Type B pancreatic cell (in vitro differentiated cells): ENCODE results near the gene CNBP. TPM values are rescaled to one million over a fixed set of nuclear protein-coding genes. Genes with fewer than 3 reads are reported as not detected.
"Not testable (repeated sequence)": the region's sequence is repeated elsewhere in the genome, so short reads cannot be mapped to it uniquely, and the experiment has no call there.

Experiments used
- DNase-seq: peaks from one replicate; pipeline ENCODE4 v3.0.0; 2021; ENCODE audit warnings: mixed read lengths; ENCODE audit not compliant: unreplicated experiment; ENCODE audit errors: extremely low spot score
- H3K27ac Mint-ChIP-seq: 2 replicates; pipeline ENCODE4 v1.8.0; 2021; ENCODE audit warnings: mild to moderate bottlenecking, mixed read lengths
- H3K27me3 Mint-ChIP-seq: 2 replicates; pipeline ENCODE4 v1.8.0; 2021; ENCODE audit warnings: mixed read lengths
- H3K36me3 Mint-ChIP-seq: 2 replicates; pipeline ENCODE4 v1.8.0; 2021; ENCODE audit warnings: mixed read lengths
- H3K4me1 Mint-ChIP-seq: one replicate; pipeline ENCODE4 v1.8.0; 2021; ENCODE audit warnings: mixed read lengths; ENCODE audit not compliant: unreplicated experiment
- H3K4me3 Mint-ChIP-seq: 2 replicates; pipeline ENCODE4 v1.8.0; 2021; ENCODE audit warnings: mild to moderate bottlenecking, mixed read lengths
- H3K9me3 Mint-ChIP-seq: 2 replicates; pipeline ENCODE4 v1.8.0; 2021; ENCODE audit warnings: mixed read lengths
- total RNA-seq: library from RNA; stranded (reverse); gene quantifications from 2 replicates; pipeline ENCODE4 v1.2.1, GENCODE V29; 2021; ENCODE audit warnings: low replicate concordance
- TF ChIP-seq, protein P1 (sequence below): fragments of 200-600 bp; sonication (generic); conservative IDR thresholded peaks from 2 replicates; pipeline ENCODE4 v1.5.0; 2021; ENCODE audit warnings: antibody characterized with exemption, mild to moderate bottlenecking

Gene CNBP
- total RNA-seq, 1 donor from 2014 or later: 260 TPM

DNA sequence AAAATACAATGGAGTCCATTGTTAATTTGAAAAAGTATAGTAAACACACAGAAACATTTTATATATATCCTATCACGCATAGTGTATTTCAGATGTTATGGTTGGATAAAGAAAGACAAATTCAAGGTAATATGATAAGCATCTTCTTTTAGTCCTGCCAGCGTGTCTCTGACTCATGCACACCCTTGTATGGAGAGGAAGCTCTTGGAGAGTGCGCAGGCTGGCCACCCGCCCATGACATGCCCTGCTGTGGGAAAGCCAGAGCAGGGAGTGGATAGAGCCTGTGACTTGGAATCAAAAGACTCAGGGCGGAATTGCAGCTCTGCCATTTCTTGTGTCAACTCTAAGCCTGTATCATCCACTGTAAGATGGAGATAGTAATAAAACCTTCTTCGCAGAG, 42.7 kb upstream of the CNBP start:
- no peaks in the 10 kb centered on the region for H3K4me1 Mint-ChIP-seq
- TF ChIP-seq, protein P1, sequence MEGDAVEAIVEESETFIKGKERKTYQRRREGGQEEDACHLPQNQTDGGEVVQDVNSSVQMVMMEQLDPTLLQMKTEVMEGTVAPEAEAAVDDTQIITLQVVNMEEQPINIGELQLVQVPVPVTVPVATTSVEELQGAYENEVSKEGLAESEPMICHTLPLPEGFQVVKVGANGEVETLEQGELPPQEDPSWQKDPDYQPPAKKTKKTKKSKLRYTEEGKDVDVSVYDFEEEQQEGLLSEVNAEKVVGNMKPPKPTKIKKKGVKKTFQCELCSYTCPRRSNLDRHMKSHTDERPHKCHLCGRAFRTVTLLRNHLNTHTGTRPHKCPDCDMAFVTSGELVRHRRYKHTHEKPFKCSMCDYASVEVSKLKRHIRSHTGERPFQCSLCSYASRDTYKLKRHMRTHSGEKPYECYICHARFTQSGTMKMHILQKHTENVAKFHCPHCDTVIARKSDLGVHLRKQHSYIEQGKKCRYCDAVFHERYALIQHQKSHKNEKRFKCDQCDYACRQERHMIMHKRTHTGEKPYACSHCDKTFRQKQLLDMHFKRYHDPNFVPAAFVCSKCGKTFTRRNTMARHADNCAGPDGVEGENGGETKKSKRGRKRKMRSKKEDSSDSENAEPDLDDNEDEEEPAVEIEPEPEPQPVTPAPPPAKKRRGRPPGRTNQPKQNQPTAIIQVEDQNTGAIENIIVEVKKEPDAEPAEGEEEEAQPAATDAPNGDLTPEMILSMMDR: no peak
- no peaks in the 10 kb centered on the region for H3K36me3 Mint-ChIP-seq
- peaks cover 3% of the 10 kb centered on the region for H3K27me3 Mint-ChIP-seq
- H3K27ac Mint-ChIP-seq: no peak overlapping the region
- H3K4me3 Mint-ChIP-seq: no peak overlapping the region
- no peaks in the 10 kb centered on the region for H3K9me3 Mint-ChIP-seq
- DNase-seq: no peak

GRCh38 chr3:129224984-129225393, 41.3 kb upstream of the CNBP start:
- TF ChIP-seq, protein P1: no peak
- Mint-ChIP-seq H3K27me3 (peaks cover 3% of the 10 kb centered on the region), H3K4me3 (no peak overlapping the region), H3K36me3 (no peaks in the 10 kb centered on the region), H3K27ac (no peak overlapping the region), H3K9me3 (no peaks in the 10 kb centered on the region), H3K4me1 (no peaks in the 10 kb centered on the region)
- no peak for DNase-seq

DNA sequence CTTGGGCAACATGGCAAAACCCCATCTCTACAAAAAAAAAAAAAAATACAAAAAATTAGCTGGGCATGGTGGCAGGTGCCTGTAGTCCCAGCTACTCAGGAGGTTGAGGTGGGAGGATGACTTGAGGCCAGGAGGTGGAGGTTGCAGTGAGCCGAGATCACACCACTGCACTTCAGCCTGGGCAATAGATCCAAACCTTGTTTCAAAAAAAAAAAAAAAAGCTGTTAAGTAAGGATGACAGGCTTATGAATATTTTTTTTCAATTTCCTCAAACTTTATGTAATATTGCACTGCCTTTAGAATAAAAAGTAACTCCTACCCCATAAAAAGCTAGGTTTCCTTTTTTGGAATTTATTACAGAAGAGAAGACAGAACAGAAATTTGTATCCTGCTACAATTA, 40.7 kb upstream of the CNBP start:
- not testable (repeated sequence) for H3K36me3 Mint-ChIP-seq, DNase-seq, H3K9me3 Mint-ChIP-seq, H3K27me3 Mint-ChIP-seq, H3K4me3 Mint-ChIP-seq, H3K4me1 Mint-ChIP-seq, H3K27ac Mint-ChIP-seq

- H3K9me3 Mint-ChIP-seq: no peaks in the 10 kb centered on the region
- no peaks in the 10 kb centered on the region for H3K36me3 Mint-ChIP-seq
- no peak for DNase-seq
- H3K4me1 Mint-ChIP-seq: no peaks in the 10 kb centered on the region
- TF ChIP-seq, protein P1: no peak
- H3K4me3 Mint-ChIP-seq: no peak overlapping the region
- H3K27me3 Mint-ChIP-seq: peaks cover 3% of the 10 kb centered on the region
- no peak overlapping the region for H3K27ac Mint-ChIP-seq
Observed at GRCh38 chr3:129218742-129219141, 35.0 kb upstream of the CNBP start.

DNA sequence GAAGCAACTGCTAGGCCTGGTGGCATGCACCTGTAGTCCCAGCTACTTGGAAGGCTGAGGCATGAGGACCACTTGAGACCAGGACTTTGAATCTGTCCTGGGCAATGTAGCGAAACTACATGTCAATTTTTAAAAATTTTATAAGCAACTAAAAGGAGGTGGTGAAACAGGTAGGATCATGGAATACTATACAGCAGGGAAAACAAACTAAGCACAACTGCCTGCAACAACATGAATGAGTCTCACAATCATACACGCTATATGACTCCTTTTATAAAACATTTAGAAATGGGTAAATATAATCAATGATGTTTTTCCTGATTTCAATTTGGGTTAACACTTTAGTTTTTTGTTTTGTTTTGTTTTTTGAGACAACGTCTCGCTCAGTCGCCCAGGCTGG, 29.5 kb upstream of the CNBP start:
- no peak for DNase-seq
- Mint-ChIP-seq H3K27ac (no peak overlapping the region), H3K9me3 (no peaks in the 10 kb centered on the region), H3K27me3 (no peaks in the 10 kb centered on the region), H3K4me1 (no peaks in the 10 kb centered on the region), H3K36me3 (no peaks in the 10 kb centered on the region), H3K4me3 (no peak overlapping the region)
- TF ChIP-seq, protein P1: no peak

DNA sequence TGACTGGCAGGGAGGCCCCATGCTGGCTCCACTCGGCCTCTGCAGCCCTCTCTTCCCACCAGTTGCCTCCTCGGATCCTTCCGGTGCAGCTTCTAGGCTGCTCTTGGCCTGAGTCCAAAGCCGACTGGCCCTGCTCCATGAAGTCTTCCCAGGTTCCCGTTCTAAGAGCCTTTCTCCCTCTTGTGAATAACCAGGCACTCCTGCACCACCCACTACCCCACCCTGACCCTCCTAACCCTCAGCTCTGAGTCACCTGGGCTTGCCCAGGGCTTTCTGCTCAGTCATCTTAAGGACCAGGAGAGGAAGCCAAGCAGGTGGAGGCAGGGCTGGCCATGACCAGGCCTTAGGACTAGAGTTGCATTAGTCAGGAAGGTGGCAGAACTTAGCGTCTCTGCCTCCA, 28.1 kb upstream of the CNBP start:
- H3K4me3 Mint-ChIP-seq: no peak overlapping the region
- TF ChIP-seq, protein P1: no peak
- no peaks in the 10 kb centered on the region for H3K9me3 Mint-ChIP-seq
- no peak for DNase-seq
- H3K36me3 Mint-ChIP-seq: no peaks in the 10 kb centered on the region
- no peak overlapping the region for H3K27ac Mint-ChIP-seq
- H3K27me3 Mint-ChIP-seq: no peaks in the 10 kb centered on the region
- H3K4me1 Mint-ChIP-seq: no peaks in the 10 kb centered on the region
